Measurements from ENCODE around the gene AGO1. TPM values are rescaled to one million over a fixed set of nuclear protein-coding genes. Genes with fewer than 3 reads are reported as not detected.

The AGO1 gene
- total and polyA plus RNA-seq, 10 of the 15 experiments (the other 5 are each of a cell fraction or from before 2014, with no cell fraction given): 1.8 to 24.0 (median 8.1) TPM

DNA sequence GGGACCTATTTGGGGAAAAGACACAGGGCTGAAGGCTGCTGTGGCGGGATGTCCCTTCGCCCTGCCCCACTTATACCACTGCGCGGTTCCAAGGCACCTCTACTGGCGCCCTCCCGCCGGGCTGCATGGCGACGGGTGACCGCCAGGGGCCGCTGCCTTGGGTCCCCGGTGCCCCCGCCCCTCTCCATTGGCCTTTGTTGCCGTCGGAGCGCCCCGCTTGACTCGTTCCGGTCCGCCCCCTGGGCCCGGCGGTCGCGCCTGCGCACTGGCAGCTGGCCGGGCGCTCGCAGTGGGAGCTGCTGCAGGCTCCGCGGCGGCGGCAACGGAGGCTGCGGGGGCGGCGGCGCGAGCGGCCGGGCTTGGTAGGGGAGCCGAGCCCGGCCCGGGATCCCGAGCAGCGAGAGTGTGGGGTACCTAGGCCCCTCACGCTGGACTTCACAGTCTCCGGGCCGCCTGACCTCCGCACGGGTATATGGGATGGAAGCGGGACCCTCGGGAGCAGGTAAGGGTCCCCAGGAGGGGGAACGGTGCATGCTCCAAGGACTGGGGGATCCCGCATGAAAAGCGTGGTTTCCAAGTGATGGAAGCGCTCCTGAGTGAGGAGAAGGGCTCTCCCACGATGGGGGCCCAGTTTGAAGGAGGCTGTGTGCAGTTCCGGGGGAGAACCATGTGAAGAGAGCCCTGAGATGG, at the start of gene AGO1 (continued):
- TF ChIP-seq POLR2AphosphoS5 (IDR thresholded peaks at IDR 0.05; ENCODE audit: low read length): no peak
- no peak for TF ChIP-seq ATF7 (IDR thresholded peaks at IDR 0.05; ENCODE audit: low read depth)
- TF ChIP-seq, protein P1, sequence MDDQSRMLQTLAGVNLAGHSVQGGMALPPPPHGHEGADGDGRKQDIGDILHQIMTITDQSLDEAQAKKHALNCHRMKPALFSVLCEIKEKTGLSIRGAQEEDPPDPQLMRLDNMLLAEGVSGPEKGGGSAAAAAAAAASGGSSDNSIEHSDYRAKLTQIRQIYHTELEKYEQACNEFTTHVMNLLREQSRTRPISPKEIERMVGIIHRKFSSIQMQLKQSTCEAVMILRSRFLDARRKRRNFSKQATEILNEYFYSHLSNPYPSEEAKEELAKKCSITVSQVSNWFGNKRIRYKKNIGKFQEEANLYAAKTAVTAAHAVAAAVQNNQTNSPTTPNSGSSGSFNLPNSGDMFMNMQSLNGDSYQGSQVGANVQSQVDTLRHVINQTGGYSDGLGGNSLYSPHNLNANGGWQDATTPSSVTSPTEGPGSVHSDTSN (IDR thresholded peaks at IDR 0.05; ENCODE audit: insufficient replicate concordance, low read depth, low read length): peak; percentile 7
- no peak for TF ChIP-seq PAX8 (IDR thresholded peaks at IDR 0.05)
- TF ChIP-seq, protein P2, sequence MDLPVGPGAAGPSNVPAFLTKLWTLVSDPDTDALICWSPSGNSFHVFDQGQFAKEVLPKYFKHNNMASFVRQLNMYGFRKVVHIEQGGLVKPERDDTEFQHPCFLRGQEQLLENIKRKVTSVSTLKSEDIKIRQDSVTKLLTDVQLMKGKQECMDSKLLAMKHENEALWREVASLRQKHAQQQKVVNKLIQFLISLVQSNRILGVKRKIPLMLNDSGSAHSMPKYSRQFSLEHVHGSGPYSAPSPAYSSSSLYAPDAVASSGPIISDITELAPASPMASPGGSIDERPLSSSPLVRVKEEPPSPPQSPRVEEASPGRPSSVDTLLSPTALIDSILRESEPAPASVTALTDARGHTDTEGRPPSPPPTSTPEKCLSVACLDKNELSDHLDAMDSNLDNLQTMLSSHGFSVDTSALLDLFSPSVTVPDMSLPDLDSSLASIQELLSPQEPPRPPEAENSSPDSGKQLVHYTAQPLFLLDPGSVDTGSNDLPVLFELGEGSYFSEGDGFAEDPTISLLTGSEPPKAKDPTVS (IDR thresholded peaks at IDR 0.05; ENCODE audit: low read depth, low read length): no peak
- TF ChIP-seq SREBF2 (IDR thresholded peaks at IDR 0.05; ENCODE audit: low read length): no peak
- TF ChIP-seq ASH2L (IDR thresholded peaks at IDR 0.05; ENCODE audit: borderline replicate concordance, low read depth): no peak
- TF ChIP-seq, protein P3, sequence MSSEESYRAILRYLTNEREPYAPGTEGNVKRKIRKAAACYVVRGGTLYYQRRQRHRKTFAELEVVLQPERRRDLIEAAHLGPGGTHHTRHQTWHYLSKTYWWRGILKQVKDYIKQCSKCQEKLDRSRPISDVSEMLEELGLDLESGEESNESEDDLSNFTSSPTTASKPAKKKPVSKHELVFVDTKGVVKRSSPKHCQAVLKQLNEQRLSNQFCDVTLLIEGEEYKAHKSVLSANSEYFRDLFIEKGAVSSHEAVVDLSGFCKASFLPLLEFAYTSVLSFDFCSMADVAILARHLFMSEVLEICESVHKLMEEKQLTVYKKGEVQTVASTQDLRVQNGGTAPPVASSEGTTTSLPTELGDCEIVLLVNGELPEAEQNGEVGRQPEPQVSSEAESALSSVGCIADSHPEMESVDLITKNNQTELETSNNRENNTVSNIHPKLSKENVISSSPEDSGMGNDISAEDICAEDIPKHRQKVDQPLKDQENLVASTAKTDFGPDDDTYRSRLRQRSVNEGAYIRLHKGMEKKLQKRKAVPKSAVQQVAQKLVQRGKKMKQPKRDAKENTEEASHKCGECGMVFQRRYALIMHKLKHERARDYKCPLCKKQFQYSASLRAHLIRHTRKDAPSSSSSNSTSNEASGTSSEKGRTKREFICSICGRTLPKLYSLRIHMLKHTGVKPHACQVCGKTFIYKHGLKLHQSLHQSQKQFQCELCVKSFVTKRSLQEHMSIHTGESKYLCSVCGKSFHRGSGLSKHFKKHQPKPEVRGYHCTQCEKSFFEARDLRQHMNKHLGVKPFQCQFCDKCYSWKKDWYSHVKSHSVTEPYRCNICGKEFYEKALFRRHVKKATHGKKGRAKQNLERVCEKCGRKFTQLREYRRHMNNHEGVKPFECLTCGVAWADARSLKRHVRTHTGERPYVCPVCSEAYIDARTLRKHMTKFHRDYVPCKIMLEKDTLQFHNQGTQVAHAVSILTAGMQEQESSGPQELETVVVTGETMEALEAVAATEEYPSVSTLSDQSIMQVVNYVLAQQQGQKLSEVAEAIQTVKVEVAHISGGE (CRISPR knock-in tag; IDR thresholded peaks at IDR 0.05): no peak
- TF ChIP-seq, protein P4, sequence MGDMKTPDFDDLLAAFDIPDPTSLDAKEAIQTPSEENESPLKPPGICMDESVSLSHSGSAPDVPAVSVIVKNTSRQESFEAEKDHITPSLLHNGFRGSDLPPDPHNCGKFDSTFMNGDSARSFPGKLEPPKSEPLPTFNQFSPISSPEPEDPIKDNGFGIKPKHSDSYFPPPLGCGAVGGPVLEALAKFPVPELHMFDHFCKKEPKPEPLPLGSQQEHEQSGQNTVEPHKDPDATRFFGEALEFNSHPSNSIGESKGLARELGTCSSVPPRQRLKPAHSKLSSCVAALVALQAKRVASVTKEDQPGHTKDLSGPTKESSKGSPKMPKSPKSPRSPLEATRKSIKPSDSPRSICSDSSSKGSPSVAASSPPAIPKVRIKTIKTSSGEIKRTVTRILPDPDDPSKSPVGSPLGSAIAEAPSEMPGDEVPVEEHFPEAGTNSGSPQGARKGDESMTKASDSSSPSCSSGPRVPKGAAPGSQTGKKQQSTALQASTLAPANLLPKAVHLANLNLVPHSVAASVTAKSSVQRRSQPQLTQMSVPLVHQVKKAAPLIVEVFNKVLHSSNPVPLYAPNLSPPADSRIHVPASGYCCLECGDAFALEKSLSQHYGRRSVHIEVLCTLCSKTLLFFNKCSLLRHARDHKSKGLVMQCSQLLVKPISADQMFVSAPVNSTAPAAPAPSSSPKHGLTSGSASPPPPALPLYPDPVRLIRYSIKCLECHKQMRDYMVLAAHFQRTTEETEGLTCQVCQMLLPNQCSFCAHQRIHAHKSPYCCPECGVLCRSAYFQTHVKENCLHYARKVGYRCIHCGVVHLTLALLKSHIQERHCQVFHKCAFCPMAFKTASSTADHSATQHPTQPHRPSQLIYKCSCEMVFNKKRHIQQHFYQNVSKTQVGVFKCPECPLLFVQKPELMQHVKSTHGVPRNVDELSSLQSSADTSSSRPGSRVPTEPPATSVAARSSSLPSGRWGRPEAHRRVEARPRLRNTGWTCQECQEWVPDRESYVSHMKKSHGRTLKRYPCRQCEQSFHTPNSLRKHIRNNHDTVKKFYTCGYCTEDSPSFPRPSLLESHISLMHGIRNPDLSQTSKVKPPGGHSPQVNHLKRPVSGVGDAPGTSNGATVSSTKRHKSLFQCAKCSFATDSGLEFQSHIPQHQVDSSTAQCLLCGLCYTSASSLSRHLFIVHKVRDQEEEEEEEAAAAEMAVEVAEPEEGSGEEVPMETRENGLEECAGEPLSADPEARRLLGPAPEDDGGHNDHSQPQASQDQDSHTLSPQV (IDR thresholded peaks at IDR 0.05): peak; percentile 64; the same call in 1 of the 2 replicates
- no peak for TF ChIP-seq SIX5 (IDR thresholded peaks at IDR 0.05; ENCODE audit: low read depth, low read length, severe bottlenecking)
- TF ChIP-seq IKZF1 (conservative IDR thresholded peaks at IDR 0.05): peak; percentile 79
- TF ChIP-seq DPF2 (IDR thresholded peaks at IDR 0.05): peak; percentile 70
- peak; percentile 77 for TF ChIP-seq NRF1 (conservative IDR thresholded peaks at IDR 0.05; ENCODE audit: low read depth, low read length)
- TF ChIP-seq SMC3 (IDR thresholded peaks at IDR 0.05; ENCODE audit: borderline replicate concordance, low read length): peak; percentile 63
- TF ChIP-seq ZZZ3 (IDR thresholded peaks at IDR 0.05; ENCODE audit: control insufficient read depth, insufficient read length, low read depth): no peak
- TF ChIP-seq, protein P5, sequence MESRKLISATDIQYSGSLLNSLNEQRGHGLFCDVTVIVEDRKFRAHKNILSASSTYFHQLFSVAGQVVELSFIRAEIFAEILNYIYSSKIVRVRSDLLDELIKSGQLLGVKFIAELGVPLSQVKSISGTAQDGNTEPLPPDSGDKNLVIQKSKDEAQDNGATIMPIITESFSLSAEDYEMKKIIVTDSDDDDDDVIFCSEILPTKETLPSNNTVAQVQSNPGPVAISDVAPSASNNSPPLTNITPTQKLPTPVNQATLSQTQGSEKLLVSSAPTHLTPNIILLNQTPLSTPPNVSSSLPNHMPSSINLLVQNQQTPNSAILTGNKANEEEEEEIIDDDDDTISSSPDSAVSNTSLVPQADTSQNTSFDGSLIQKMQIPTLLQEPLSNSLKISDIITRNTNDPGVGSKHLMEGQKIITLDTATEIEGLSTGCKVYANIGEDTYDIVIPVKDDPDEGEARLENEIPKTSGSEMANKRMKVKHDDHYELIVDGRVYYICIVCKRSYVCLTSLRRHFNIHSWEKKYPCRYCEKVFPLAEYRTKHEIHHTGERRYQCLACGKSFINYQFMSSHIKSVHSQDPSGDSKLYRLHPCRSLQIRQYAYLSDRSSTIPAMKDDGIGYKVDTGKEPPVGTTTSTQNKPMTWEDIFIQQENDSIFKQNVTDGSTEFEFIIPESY (IDR thresholded peaks at IDR 0.05): no peak
